Testis (tissue), 2 donors: ENCODE data around the gene SEC14L1.
"Not testable (repeated sequence)": the region's sequence is repeated elsewhere in the genome, so short reads cannot be mapped to it uniquely, and the experiment has no call there.

Source experiments
- POLR2A ChIP-seq: fragments of 450-650 bp; IDR thresholded peaks from one replicate; pipeline ENCODE4 v1.6.1; 2017; ENCODE audit warnings: antibody characterized with exemption, mild to moderate bottlenecking, moderate library complexity
- TF ChIP-seq, protein P1 (sequence below), 3 experiments: fragments of 450-650 bp in 2 of 3; fragments of 200-600 bp in 1 of 3; sonication (generic) in 1 of 3; IDR thresholded peaks; one replicate each; pipeline ENCODE4 v1.5.1; 2016 to 2019; ENCODE audit warnings: antibody characterized with exemption in 3 of 3, mild to moderate bottlenecking in 2 of 3, moderate library complexity in 1 of 3

DNA sequence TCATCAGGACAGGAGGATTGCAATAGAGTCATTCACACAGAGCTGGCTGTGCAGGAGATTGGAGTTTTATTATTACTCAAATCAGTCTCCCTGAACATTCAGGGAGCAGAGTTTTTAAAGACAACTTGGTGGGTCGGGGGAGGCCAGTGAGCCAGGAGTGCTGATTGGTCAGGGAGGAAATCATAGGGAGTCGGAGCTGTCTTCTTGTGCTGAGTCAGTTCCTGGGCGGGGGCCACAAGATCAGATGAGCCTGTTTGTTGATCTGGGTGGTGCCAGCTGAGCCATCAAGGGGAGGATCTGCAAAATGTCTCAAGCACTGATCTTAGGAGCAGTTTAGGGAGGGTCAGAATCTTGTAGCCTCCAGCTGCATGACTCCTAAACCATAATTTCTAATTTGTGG, 2.9 kb upstream of the SEC14L1 start:
- TF ChIP-seq, protein P1, sequence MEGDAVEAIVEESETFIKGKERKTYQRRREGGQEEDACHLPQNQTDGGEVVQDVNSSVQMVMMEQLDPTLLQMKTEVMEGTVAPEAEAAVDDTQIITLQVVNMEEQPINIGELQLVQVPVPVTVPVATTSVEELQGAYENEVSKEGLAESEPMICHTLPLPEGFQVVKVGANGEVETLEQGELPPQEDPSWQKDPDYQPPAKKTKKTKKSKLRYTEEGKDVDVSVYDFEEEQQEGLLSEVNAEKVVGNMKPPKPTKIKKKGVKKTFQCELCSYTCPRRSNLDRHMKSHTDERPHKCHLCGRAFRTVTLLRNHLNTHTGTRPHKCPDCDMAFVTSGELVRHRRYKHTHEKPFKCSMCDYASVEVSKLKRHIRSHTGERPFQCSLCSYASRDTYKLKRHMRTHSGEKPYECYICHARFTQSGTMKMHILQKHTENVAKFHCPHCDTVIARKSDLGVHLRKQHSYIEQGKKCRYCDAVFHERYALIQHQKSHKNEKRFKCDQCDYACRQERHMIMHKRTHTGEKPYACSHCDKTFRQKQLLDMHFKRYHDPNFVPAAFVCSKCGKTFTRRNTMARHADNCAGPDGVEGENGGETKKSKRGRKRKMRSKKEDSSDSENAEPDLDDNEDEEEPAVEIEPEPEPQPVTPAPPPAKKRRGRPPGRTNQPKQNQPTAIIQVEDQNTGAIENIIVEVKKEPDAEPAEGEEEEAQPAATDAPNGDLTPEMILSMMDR (IDR thresholded peaks at IDR 0.05) = not testable (repeated sequence)
- not testable (repeated sequence) for TF ChIP-seq POLR2A
